ENCODE measurements around the gene OR4D1. TPM values are rescaled to one million over a fixed set of nuclear protein-coding genes. Genes with fewer than 3 reads are reported as not detected.

OR4D1 gene
- total RNA-seq, 2 donors from 2014 or later, result not detected

- Histone ChIP-seq H3K27ac (no peak within 1 kb of the TSS), H3K36me3 (no peaks in the 10 kb centered on the region), H3K9me3 (no peaks in the 10 kb centered on the region), H3K4me3 (no peak within 1 kb of the TSS), H3K27me3 (replicated peaks; ENCODE audit: insufficient read depth) (no peaks in the 10 kb centered on the region), H3K4me1 (ENCODE audit: control insufficient read depth in 1 of 2, low read depth in 2 of 2) (no peaks in the 10 kb centered on the region)
- DNase-seq (ENCODE audit: low spot score) (no peak), ATAC-seq (ENCODE audit: insufficient number of reproducible peaks, low FRiP score, low read depth) (no peak)
- TF ChIP-seq CTCF (IDR thresholded peaks at IDR 0.05), result no peak
Observed at GRCh38 chr17:58192612-58193011, 44.4 kb downstream of the OR4D1 start, which contains the start of gene EPX. Gene EPX, plus strand, starts transcription at chr17:58192726. Its CDS starts 121 bp downstream, at chr17:58192847.

DNA sequence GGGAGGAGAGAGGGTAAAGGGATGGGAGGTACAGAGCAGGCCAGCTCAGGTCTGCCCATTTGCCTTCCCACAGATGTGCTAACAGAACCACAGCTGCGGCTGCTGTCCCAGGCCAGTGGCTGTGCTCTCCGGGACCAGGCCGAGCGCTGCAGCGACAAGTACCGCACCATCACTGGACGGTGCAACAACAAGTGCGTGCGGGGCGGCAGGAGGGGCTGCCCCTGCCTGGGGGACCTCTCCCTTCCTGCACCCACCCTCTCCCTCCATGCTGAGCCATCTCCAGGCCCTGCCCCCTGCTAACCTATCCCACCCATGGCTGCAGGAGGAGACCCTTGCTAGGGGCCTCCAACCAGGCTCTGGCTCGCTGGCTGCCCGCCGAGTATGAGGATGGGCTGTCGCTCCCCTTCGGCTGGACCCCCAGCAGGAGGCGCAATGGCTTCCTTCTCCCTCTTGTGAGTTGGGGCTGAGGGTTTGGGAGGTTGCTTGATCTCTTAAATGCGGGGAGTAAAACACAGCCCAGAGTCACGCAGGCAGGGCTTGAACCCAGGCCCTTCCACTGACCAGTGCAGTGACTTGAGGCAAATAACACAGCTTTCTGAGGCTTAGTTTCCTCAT is 45.6 kb downstream of the OR4D1 start:
- no peak for ATAC-seq (ENCODE audit: insufficient number of reproducible peaks, low FRiP score, low read depth)
- no peak overlapping the region for H3K4me3 ChIP-seq

DNA sequence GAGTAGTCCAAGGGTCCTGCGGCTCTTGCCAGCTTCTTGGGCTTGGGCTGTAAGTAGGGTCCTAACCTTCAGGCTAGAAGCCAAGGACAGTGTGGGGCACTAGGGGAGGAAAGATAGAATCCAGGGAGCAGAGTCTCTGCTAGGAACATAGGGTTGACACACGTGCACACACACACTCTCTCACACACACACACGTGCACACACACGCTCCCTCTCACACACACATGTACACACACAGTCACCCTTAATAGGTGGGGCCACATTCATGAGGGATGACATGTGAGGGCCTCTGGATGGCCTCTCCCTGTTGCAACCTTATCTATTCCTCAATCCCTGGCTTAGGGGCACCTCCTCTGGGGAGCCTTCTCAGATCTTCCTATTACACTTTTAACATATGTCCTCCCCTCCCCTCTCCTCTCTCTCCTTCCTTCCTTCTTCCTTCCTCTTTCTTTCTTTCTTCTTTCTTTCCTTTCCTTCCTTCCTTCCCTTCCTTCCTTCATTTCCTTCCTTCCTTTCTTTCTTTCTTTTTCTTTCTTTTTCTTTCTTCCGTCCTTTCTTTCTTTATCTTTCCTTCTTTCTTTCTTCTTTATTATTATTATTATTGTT is 47.4 kb downstream of the OR4D1 start:
- no peak for TF ChIP-seq CTCF (IDR thresholded peaks at IDR 0.05)
- no peak for ATAC-seq (ENCODE audit: insufficient number of reproducible peaks, low FRiP score, low read depth)
- Histone ChIP-seq H3K27ac (no peak overlapping the region), H3K9me3 (no peaks in the 10 kb centered on the region), H3K27me3 (replicated peaks; ENCODE audit: insufficient read depth) (no peaks in the 10 kb centered on the region), H3K4me3 (no peak overlapping the region), H3K4me1 (ENCODE audit: control insufficient read depth in 1 of 2, low read depth in 2 of 2) (no peaks in the 10 kb centered on the region), H3K36me3 (no peaks in the 10 kb centered on the region)
- DNase-seq (ENCODE audit: low spot score), result no peak

More for the DNA sequence above, 45.6 kb downstream of the OR4D1 start:
- no peaks in the 10 kb centered on the region for H3K36me3 ChIP-seq
- no peak overlapping the region for H3K27ac ChIP-seq
- DNase-seq (ENCODE audit: low spot score), result no peak
- H3K4me1 ChIP-seq (ENCODE audit: control insufficient read depth in 1 of 2, low read depth in 2 of 2), result no peaks in the 10 kb centered on the region
- H3K27me3 ChIP-seq (replicated peaks; ENCODE audit: insufficient read depth), result no peaks in the 10 kb centered on the region
- no peak for TF ChIP-seq CTCF (IDR thresholded peaks at IDR 0.05)
- no peaks in the 10 kb centered on the region for H3K9me3 ChIP-seq

DNA sequence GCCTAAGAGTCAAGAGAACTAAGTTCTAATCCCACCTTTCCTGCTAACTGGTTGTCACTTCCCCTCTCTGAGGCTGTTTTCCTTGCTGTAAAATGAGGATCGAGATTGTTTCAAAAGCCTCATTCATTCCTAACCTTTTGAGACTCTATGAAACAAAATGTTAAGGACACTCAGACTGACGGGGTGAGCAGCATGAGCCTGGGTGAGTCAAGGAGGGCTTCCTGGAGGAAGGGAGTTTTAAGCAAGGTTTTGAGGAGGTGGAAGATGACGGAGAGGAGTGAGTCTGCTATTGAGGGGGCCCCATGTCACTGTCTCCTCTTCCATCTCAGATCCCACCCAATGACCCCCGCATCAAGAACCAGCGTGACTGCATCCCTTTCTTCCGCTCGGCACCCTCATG is 48.4 kb downstream of the OR4D1 start:
- no peak overlapping the region for H3K27ac ChIP-seq
- no peaks in the 10 kb centered on the region for H3K4me1 ChIP-seq (ENCODE audit: control insufficient read depth in 1 of 2, low read depth in 2 of 2)
- DNase-seq (ENCODE audit: low spot score) (no peak), ATAC-seq (ENCODE audit: insufficient number of reproducible peaks, low FRiP score, low read depth) (no peak)
- H3K9me3 ChIP-seq, result no peaks in the 10 kb centered on the region
- no peak overlapping the region for H3K4me3 ChIP-seq
- H3K36me3 ChIP-seq, result no peaks in the 10 kb centered on the region
- no peak for TF ChIP-seq CTCF (IDR thresholded peaks at IDR 0.05)
- H3K27me3 ChIP-seq (replicated peaks; ENCODE audit: insufficient read depth), result no peaks in the 10 kb centered on the region

GRCh38 chr17:58200024-58200633 is 51.9 kb downstream of the OR4D1 start:
- no peak overlapping the region for H3K27ac ChIP-seq
- ATAC-seq (ENCODE audit: insufficient number of reproducible peaks, low FRiP score, low read depth) (no peak), DNase-seq (ENCODE audit: low spot score) (no peak)
- H3K27me3 ChIP-seq (replicated peaks; ENCODE audit: insufficient read depth), result no peaks in the 10 kb centered on the region
- no peaks in the 10 kb centered on the region for H3K36me3 ChIP-seq
- TF ChIP-seq CTCF (IDR thresholded peaks at IDR 0.05), result no peak
- no peaks in the 10 kb centered on the region for H3K4me1 ChIP-seq (ENCODE audit: control insufficient read depth in 1 of 2, low read depth in 2 of 2)
- H3K4me3 ChIP-seq, result no peak overlapping the region
- no peaks in the 10 kb centered on the region for H3K9me3 ChIP-seq

Data from thoracic aorta (tissue), 2 donors.